Body of pancreas (tissue), 4 donors: ENCODE data around the gene DOCK3.
"Not testable (repeated sequence)": the region's sequence is repeated elsewhere in the genome, so short reads cannot be mapped to it uniquely, and the experiment has no call there.

ENCODE experiments used
- CTCF ChIP-seq, 7 experiments: fragments of 450-650 bp in 4 of 7; fragments of 200-600 bp in 3 of 7; sonication (generic) in 3 of 7; IDR thresholded peaks; one replicate each; pipeline ENCODE4 v1.5.1; 2016 to 2019; ENCODE audit warnings: antibody characterized with exemption in 7 of 7
- POLR2A ChIP-seq, 3 donors: fragments of 450-650 bp; IDR thresholded peaks; one replicate each; pipeline ENCODE4 v1.6.1; 2016; ENCODE audit warnings: antibody characterized with exemption in 3 of 3, mild to moderate bottlenecking in 2 of 3

DNA sequence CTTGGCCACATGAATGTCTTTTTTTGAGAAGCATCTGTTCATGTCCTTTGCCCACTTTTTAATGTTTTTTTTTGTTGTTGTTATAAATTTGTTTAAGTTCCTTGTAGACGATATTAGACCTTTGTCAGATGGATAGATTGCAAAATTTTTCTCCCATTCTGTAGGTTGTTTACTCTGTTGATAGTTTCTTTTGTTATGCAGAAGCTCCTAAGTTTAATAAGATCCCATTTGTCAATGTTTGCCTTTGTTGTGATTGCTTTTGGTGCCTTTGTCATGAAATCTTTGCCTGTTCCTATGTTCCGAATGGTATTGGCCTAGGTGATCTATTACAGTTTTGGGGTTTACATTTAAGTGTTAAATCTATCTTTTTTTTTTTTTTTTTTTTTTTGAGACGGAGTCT, 116.2 kb downstream of the DOCK3 start:
- TF ChIP-seq CTCF, POLR2A (IDR thresholded peaks at IDR 0.05): not testable (repeated sequence)
